Measurements from ENCODE around the gene NPM3.

GRCh38 chr10:101824736-101825135, 41.5 kb upstream of the NPM3 start:
- no peak for TF ChIP-seq CTCF (conservative IDR thresholded peaks at IDR 0.05; ENCODE audit: low read length)
- no peak for TF ChIP-seq EZH2phosphoT487 (IDR thresholded peaks at IDR 0.05; ENCODE audit: borderline replicate concordance)
